SH-SY5Y (cell line): ENCODE data around the gene TRAPPC4.

Source experiments
- GATA2 ChIP-seq: IDR thresholded peaks from 2 replicates; pipeline ENCODE4 v1.6.1; 2011; ENCODE audit warnings: mild to moderate bottlenecking, low read depth, low read length
- GATA3 ChIP-seq: IDR thresholded peaks from 2 replicates; pipeline ENCODE4 v1.6.1; 2011; ENCODE audit warnings: low read depth, mild to moderate bottlenecking, low read length, moderate library complexity

- TF ChIP-seq GATA3 (no peak), GATA2 (no peak)
Measured at GRCh38 chr11:119054418-119054817, 35.9 kb downstream of the TRAPPC4 start.
